Stimulated activated CD4-positive, alpha-beta T cell treated with anti-CD3 and anti-CD28 coated beads, Interleukin-15, amount 100 ng/mL, for 1 hour (primary cell): ENCODE measurements around the gene ARL2BP.
"Not testable (repeated sequence)": the region's sequence is repeated elsewhere in the genome, so short reads cannot be mapped to it uniquely, and the experiment has no call there.

Source experiments
- DNase-seq, 2 donors: peaks; one replicate each; pipeline ENCODE4 v3.0.0-alpha.2; 2020; ENCODE audit warnings: low read depth in 1 of 2, low spot score in 1 of 2

ARL2BP gene

DNA sequence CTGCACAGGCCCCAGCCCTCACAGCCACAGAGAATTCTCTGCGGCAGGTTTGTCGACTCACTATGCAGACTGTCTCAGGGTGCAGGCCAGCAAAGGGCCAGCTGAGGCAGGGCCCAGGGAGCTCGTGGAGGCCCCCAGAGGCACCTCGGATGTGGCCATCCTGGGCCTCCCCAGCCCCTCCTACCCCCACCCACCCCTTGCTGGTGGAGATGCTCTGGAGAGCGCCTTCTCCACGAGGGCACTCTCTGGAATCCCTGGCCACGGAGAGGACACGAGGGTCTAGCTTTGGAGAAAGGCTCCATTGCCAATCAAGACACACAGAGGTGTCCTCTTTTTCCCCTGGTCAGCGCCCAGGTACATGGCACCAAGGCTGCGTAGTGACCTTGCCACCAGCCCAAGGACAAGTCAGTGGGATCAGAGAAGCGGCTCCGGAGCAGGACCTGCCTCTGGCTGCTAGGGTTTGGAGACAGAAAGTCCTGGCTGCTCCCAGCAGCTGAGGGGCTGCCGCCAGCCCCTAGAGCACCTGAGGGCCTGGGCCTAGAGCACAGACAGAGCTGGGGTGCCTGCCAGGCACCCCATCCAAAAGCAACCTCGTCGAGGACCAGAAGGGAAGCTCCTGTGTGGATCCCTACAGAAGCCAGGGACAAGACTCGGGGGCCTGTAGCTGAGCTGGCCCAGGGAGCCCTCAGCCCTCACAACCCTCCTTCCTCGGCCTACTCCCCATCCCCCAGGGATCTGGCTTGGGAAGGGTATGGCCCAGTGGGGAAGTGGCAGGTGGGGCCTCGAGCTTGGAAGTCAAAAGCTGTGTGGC, 18.7 kb downstream of the ARL2BP start:
- no peak for DNase-seq

DNA sequence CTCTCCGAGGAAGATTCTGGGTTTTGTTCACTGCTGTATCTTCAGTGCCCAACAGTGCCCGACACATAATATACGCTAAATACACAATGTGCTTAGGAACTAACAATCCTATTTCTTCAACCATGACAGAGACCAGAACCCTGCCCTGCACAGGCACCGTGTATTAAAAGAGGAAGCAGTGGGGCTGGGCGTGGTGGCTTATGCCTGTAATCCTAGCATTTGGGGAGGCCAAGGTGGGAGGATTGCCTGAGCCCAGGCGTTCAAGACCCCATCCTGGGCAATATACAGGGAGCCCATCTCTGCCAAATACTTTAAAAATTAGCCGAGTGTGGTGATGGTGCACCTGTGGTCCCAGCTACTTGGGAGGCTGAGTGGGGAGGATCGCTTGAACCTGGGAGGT, 19.3 kb downstream of the ARL2BP start:
- DNase-seq, result no peak

DNA sequence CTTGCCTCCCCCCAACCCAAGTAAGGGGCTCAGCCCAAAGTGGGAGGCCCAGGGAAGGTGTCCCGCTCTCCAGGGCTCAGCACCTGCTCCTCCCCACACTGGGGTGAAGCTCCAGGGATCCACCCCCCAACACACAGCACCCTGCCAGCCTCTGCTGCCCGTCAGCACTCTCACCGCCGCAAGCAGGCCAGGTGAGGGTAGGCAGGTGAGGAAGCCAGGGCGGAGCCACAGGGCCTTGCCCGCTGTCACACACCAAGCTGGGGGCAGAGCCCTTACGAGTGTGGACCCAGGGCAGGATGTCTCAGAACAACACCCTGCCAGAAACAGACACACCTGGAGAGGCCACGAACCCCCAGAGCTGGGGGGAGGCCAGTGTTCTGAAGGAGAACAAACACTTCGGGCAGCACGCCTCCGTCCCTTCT, 19.9 kb downstream of the ARL2BP start:
- no peak for DNase-seq

DNA sequence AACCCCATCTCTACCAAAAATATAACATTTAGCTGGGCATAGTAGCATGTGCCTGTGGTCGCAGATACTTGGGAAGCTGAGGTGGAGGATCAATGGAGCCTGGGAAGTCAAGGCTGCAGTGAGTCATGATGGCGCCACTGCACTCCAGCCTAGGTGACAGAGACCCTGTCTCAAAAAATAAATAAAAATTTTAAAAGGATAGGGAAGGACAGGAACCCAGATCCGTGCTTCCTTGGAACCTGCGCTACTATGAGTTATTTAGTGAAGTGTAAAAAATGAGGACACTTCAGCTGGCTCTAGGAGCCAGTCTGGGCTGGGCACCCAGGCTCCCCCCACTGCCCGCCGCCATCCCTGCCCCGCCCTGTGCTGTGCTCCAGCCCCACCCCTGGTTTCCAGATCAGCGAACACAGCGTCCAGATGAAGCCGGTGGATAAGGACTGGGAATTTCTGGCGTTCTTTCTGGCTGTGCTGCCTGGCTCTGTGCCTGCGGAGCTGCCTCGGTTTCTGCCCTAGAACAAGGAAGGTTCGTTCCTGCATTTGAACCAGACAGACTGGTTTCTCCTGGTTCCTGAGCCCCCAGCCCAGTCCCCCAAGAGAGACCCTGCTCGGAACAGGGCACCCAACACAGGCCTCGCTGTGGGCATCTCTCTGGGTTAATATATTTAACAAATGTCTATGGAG, 20.9 kb downstream of the ARL2BP start:
- DNase-seq, result no peak

DNA sequence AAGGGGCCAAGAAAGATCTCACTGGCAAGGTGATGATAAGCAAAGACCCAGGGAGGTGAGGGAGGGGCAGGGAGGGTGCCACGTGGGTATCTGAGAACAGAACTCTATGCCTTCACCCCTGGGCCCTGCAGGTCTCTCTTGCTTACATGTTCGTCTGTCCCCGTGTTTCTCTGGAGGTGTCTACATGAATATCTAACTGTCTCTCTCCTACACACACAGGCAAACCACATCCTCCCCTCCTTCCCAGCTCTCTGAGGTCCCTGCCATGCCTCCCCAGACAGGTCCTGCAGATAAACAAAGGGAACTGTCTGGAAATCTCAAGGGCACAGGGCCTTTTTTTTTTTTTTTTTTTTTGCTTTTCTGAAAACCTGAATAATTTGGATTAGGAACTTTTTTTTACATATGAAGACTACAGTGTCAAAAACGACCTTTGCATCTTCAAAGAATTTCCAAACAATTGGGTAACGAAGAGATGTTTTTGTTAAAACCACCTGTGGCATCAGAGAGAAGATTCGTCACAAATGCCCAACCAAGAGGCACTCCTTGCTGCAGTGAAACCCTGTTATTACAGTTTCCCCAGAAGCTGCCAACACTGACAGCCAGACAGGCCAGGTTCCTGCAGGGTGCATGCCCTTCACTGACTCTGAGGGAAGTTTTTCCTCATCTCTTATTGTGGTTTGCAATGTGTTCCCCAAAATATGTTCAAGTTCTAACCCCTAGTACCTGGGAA, 21.6 kb downstream of the ARL2BP start:
- DNase-seq, result peak in 1 of 2 donors; percentile 17

DNA sequence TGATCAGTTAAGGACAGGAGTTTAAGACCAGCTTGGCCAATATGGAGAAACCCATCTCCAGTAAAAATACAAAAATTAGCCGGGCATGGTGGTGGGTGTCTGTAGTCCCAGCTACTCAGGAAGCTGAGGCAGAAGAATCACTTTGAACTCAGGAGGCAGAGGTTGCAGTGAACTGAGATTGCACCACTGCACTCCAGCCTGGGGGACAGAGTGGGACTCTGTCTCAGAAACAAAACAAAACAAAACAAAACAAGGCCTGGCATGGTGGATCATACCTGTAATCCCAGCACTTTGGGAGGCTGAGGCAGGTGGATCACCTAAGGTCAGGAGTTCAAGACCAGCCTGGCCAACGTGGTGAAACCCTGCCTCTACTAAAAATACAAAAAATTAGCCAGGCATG, 22.3 kb downstream of the ARL2BP start:
- DNase-seq, result not testable (repeated sequence)

DNA sequence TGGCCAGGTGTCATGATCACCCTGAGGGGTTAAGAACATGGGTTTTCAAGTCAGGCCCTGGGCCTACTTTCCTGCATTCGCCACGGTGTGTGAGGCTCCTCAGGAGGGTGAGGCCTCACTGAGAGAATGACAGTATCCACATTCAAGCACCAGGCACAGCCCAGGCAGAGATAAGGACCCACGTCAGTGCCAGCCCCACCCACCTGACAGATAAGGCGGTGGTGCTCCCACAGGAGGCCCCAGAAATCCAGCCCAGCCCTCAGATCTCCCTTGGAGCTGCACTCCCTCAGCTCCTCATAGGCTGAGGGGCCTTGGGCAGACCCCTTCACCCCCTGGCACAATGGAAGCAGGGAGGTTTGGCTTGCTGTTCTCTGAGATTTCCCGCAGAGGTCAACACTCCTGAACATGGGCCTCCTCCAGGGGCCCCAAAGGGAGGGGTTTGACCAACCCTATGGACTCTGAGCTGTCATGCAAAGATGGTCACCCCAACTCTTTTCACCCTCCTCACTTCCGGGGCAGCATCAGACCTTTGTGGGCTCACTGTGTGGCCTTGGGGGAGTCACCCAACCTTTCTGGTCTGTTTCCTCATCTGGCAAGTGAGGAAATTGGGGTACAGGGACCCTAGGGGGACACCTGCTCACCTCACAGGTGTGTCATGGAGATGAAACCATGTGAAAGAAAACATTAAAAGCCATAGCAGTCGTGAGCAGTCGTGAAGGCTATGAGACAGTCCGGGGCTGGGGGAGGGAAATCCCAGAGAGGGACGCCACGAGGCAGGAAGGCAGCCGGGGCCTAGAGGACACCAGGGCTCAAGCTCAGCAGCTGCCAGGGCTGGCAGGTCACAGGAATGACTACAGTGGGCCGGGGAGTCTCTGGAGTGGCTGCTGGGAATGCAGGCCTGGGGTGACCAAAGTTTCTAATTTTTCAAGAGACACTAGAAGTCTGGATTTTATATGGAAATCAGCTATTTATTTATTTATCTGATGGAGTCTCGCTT, 24.0 kb downstream of the ARL2BP start:
- no peak for DNase-seq

DNA sequence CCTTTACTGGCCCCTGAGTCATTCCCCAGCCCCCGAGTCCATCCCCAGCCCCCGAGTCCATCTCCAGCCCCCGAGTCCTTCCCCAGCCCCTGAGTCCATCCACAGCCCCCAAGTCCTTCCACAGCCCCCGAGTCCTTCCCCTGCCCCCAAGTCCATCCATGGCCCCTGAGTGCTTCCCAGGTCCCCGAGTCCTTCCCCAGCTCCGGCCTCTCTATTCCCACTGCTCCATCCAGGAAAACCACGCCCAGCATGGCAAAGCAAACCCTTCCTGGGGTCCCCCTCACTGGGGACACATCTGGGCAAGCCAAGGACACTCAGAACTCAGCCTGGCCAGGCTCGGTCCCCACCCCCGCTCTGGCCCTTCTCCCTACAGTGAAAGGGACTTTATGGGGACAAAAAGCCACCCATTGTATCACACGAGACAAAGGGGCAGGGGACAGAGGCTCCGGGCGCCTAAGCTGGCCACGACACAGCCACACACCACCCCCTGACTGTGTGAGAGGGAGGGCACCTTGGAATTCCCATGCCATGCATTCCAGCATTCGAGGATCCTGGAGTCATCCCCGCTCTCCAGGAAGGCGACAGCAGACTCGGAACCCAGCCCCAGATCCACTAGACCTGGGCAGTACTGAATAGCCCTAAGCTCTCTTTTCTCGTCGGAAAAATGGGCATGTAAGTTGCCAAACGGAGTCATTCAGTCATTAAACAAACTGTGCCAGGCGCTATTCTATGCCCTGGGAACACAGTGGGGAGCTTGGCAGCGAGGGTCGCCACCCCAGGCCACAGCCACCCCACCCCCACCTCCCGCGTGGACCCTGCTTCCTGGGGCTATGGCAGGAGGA, 25.4 kb downstream of the ARL2BP start:
- no peak for DNase-seq

DNA sequence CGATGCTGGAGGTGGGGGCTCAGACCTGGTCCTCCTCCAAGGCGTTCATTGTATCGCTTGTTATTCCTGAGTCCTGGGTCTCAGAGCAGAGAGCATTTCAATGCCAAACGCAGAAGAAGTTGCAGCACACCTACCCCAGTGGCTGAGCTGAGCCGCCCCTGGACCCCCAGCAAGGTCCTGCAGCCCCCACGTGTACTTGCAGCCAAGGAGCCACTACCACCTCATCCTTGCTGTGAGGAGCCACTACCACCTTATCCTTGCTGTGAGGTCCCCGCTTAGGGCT, 25.9 kb downstream of the ARL2BP start:
- DNase-seq, result no peak

DNA sequence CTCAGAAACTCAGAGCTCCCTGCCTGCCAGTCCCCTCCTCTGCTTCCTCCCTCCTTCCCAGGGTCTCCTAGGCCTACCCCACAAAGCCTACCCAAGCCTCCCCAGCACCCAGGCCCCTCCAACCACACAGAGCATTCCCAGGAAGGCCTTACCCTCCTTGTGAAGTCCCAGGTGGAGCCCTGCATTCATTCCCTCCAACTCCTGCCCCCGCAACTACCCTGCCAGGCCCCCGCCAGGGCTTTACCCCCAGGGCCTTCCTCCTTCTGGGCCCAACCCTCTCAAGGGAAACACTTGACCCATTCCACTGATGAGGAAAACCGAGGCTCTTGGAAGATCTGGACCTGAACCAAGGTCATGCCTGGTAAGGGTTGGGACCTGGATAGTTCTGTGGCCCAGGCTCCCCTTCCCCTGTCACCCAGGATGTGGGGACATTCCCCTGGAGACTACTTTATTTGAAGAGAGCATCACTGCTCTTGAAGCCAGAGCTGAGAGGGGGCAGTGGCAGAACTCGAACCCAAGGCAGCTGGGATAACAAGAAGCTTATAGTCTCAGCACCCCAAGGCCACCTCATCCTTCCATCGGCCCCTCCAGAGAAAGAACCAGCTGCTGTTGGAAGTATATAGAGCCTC, 26.9 kb downstream of the ARL2BP start:
- no peak for DNase-seq

DNA sequence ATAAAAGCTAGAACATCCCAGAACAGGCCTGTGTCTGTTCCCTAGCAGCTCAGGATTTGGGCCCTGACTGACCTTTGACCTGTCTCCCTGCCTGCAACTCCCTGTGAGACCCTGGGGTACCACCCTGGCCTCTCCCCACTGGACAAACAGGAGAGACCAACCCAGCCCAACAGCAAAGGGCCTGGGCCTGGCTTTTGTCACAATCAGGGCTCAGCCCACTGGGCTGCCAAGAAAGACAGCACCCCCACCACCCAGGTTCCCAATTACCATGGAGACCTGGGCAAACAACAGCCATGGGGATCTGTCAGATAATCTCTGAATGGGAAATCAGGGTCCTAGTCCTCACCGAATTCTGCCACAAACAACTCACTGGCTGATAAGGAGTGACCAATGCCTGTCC, 28.3 kb downstream of the ARL2BP start:
- no peak for DNase-seq

DNA sequence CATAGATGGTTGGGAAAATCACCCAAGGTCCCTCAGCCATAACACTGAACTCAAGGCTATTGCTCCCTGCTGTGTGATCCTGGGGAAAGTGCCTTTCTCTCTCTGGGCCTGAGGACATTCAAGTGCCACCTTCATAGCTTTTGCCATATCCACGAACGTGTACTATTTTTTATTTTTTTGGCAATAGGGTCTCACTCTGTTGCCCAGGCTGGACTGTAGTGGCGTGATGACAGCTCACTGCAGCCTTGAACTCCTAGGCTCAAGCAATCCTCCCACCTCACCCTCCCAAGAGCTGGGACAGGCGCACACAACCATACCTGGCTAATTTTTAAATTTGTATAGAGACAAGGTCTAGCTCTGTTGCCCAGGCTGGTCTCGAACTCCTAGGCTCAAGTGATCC, 28.8 kb downstream of the ARL2BP start:
- DNase-seq, result no peak

DNA sequence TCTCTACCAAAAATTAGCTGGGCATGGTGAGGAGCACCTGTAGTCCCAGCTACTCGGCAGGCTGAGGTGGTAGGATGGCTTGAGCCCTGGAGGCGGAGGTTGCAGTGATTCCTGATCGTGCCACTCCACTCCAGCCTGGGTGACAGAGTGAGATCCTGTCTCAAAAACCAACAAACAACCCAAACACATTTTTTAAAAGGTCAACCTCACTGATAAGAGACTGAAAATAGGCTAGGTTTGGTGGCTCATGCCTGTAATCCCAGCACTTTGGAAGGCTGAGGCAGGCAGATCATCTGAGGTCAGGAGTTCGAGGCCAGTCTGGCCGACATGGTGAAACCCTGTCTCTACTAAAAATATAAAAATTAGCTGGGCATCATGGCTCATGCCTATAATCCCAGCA, 30.9 kb downstream of the ARL2BP start:
- not testable (repeated sequence) for DNase-seq

DNA sequence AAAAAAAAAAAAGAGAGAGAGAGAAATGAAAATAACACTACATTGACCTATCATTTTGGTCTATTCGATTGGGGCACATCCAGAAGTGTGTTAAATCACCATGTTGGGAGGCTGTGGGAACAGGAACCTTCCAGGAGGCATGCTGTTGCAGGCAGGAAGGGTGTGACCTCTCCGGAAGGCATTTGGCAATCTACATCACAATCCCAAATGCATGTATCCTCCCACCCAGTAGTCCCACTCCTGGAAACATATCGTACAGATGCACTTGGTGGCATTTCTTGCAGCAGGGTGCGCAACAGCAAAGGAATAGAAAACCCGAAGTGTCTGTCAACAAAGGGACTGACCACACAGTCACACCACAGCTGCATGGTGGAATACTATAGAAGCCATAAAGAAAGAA, 31.5 kb downstream of the ARL2BP start:
- no peak for DNase-seq

DNA sequence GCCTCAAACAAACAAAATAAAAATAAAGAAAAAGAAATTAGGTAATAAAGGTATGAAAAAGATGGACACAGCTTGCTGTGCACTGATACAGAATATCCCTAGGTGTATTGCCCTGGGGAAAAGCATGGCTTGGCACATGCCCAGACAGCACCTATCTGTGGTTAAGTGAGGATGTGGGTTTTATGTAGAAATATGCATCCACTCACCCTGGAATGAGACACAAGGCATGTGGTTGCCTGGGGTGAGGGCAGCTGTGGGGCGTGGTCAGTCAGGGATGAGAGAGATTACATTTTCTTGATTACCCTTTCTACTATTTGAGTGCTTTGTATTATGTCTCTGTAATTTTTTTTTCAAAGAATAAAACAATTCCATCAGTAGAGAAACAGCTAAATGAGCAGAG, 32.5 kb downstream of the ARL2BP start:
- DNase-seq, result no peak

DNA sequence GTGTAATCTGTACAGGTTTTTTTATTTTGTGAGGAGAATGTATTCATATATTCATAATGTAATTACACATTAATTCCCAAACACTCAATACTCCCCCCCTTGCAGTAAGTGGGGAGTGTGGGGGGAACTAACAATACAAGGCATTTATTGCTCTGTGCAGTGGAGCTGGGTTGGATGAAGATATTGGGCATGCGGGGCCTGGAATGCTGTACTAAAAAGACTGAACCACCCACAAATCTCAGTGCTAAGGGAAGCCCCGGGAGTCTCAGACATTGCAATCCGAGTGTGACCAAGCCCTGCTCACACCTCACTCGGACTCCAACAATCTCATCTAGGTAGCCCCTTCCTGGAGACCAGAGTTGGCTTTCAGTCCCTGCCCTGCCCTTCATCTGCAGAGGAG, 33.4 kb downstream of the ARL2BP start:
- no peak for DNase-seq

DNA sequence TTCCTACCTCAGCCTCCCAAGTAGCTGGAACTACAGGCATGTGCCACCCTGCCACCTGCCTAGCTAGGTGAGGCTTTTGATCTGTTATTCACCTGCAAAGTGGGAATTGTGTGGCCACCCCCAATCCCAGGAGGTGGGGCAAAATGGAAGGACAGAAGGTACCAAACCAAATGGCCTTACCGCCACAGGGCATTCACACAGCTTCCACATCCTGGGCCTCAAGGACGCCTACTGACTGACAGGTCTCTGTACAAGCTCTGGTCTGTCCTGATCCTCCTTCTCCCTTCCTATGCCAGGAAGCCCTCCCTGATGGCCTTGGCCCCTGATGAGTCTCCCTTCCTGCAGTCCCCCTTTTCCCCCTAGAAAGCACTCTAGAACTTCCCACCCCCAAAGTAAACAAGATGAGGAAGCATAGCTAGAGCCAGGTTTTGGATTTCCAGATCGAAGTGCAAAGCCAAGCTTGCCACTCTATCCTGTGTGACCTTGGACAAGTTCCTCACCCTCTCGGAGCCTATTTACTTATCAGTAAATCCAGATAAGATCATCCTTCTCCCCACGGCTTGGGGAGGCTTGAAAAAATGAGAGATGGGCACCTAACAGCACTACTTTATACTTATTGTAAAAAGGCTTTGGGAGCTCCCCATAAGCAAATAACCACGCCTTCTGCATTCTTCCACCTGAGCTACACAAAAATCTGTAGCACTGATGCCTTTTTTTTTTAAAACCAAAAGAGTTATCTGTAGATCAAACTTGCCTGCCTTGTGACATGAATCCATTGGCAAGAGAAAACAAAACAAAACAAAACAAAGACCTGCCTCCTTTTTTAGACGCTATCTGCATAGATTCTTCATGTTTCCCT, 35.0 kb downstream of the ARL2BP start:
- DNase-seq, result no peak

DNA sequence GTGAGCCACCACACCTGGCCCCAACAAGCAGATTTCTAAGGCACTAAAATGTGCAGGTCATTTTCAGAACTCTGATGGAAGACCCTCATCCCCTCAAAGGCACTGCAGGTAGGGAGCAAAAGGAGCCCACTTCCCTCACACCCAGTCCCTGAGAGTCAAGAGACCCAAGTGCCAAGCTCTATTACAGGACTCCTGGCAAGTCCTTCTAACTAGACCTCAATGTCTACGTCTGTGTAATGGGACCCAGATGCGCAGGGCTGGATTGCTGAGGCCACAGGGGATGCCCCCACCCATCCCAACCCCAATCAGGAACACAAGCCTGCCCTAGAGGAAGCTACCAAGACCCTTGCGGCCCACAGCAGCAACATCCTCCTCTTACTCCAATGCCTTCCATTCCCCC, 36.7 kb downstream of the ARL2BP start:
- DNase-seq, result no peak
